ENCODE data around the gene ABCD2. TPM values are rescaled to one million over a fixed set of nuclear protein-coding genes. Genes with fewer than 3 reads are reported as not detected.
"Not testable (repeated sequence)": the region's sequence is repeated elsewhere in the genome, so short reads cannot be mapped to it uniquely, and the experiment has no call there.

ABCD2 gene
- total RNA-seq, 1 donor, result under 0.01 TPM

- no peak overlapping the region for H3K4me3 ChIP-seq (ENCODE audit: low read depth, low read length)
- DNase-seq (ENCODE audit: low read depth), result no peak
- TF ChIP-seq CTCF (IDR thresholded peaks at IDR 0.05; ENCODE audit: insufficient read depth, low read depth, low read length), result no peak
Observed at GRCh38 chr12:39638178-39638577, 18.6 kb upstream of the ABCD2 start.

- no peak for TF ChIP-seq CTCF (IDR thresholded peaks at IDR 0.05; ENCODE audit: insufficient read depth, low read depth, low read length)
Observed at GRCh38 chr12:39632670-39633069, 13.1 kb upstream of the ABCD2 start.

GRCh38 chr12:39628836-39629235 is 9.2 kb upstream of the ABCD2 start:
- H3K4me3 ChIP-seq (ENCODE audit: low read depth, low read length), result no peak overlapping the region
- TF ChIP-seq CTCF (IDR thresholded peaks at IDR 0.05; ENCODE audit: insufficient read depth, low read depth, low read length), result no peak
- DNase-seq (ENCODE audit: low read depth), result no peak

More at GRCh38 chr12:39632670-39633069, 13.1 kb upstream of the ABCD2 start:
- H3K4me3 ChIP-seq (ENCODE audit: low read depth, low read length), result no peak overlapping the region
- no peak for DNase-seq (ENCODE audit: low read depth)

DNA sequence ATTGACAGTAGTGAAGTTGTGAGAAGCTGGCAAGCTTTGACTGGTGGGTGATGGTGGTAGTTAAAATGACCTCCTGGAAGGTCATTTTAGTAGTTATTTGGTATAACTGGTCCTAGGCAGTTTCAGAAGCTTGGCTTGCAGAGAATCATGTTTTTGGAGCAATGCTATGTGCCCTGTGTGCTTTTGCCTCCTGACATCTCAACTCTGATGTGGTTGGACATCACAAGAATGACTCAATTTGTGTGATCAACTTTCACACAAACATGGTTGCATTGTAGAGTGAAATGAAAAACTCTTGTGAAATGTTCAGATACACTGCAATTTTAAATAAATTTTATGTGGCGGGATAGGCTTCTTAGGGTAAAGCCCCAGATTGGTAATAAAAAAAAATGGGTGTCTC is 8.3 kb upstream of the ABCD2 start:
- no peak overlapping the region for H3K4me3 ChIP-seq (ENCODE audit: low read depth, low read length)
- no peak for TF ChIP-seq CTCF (IDR thresholded peaks at IDR 0.05; ENCODE audit: insufficient read depth, low read depth, low read length)
- DNase-seq (ENCODE audit: low read depth), result no peak

- TF ChIP-seq CTCF (IDR thresholded peaks at IDR 0.05; ENCODE audit: insufficient read depth, low read depth, low read length), result no peak
- no peak overlapping the region for H3K4me3 ChIP-seq (ENCODE audit: low read depth, low read length)
- DNase-seq (ENCODE audit: low read depth), result no peak
Observed at GRCh38 chr12:39626033-39626814, 6.6 kb upstream of the ABCD2 start.

- TF ChIP-seq CTCF (IDR thresholded peaks at IDR 0.05; ENCODE audit: insufficient read depth, low read depth, low read length), result no peak
- no peak overlapping the region for H3K4me3 ChIP-seq (ENCODE audit: low read depth, low read length)
- no peak for DNase-seq (ENCODE audit: low read depth)
Observed at GRCh38 chr12:39623919-39624318, 4.3 kb upstream of the ABCD2 start.

GRCh38 chr12:39623160-39623559 is 3.6 kb upstream of the ABCD2 start:
- H3K4me3 ChIP-seq (ENCODE audit: low read depth, low read length); DNase-seq (ENCODE audit: low read depth): not testable (repeated sequence)
